Measurements from ENCODE around the gene FAM227B.

Gene FAM227B

DNA sequence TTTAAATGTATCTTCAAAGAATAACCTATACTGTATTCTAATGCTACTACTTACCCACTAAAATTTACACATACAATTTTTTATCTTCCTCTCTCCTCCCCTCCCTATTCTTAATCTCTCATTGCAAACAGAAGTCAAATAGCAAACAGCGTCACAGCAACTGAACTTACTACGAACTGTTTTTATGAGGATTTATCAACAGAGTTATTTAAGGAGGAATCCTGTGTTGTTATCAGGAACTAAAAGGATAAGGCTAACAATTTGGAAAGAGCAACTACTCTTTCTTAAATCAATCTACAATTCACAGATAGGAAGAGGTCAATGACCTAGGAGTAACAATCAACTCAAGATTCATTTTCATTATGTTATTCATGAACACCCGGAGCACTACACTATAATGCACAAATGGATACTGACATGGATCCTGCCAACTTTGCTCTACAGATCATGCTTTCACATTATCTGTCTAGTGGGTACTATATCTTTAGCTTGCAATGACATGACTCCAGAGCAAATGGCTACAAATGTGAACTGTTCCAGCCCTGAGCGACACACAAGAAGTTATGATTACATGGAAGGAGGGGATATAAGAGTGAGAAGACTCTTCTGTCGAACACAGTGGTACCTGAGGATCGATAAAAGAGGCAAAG is 196.6 kb downstream of the FAM227B start:
- TF ChIP-seq, protein P1, sequence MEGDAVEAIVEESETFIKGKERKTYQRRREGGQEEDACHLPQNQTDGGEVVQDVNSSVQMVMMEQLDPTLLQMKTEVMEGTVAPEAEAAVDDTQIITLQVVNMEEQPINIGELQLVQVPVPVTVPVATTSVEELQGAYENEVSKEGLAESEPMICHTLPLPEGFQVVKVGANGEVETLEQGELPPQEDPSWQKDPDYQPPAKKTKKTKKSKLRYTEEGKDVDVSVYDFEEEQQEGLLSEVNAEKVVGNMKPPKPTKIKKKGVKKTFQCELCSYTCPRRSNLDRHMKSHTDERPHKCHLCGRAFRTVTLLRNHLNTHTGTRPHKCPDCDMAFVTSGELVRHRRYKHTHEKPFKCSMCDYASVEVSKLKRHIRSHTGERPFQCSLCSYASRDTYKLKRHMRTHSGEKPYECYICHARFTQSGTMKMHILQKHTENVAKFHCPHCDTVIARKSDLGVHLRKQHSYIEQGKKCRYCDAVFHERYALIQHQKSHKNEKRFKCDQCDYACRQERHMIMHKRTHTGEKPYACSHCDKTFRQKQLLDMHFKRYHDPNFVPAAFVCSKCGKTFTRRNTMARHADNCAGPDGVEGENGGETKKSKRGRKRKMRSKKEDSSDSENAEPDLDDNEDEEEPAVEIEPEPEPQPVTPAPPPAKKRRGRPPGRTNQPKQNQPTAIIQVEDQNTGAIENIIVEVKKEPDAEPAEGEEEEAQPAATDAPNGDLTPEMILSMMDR (IDR thresholded peaks at IDR 0.05; ENCODE audit: low read depth, low read length) = no peak
- peak overlapping the region; percentile 87 for H3K4me3 ChIP-seq (ENCODE audit: low read depth, low read length)

DNA sequence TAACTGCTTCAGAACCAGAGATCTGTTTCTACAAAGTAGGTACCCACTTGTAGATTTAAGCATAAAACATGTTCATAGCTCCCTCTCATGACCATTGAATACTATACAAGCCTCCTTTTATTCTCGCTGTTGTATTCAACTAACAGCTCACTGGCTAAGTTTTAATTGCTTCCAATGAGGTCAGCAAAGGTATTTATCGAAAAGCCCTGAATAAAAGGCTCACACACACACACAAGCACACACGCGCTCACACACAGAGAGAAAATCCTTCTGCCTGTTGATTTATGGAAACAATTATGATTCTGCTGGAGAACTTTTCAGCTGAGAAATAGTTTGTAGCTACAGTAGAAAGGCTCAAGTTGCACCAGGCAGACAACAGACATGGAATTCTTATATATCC is 197.6 kb downstream of the FAM227B start, which contains the start of gene FGF7:
TSS of gene FGF7 (plus strand) at position 222 of the 400 bp plus-strand sequence. CDS start 1,056 bp downstream, outside the sequence.
- peak within 1 kb of the TSS; percentile 87 for H3K4me3 ChIP-seq (ENCODE audit: low read depth, low read length)
- TF ChIP-seq, protein P1 (IDR thresholded peaks at IDR 0.05; ENCODE audit: low read depth, low read length) = 0 out of 2 replicates have a peak, but pooled peaks have one; percentile 12

DNA sequence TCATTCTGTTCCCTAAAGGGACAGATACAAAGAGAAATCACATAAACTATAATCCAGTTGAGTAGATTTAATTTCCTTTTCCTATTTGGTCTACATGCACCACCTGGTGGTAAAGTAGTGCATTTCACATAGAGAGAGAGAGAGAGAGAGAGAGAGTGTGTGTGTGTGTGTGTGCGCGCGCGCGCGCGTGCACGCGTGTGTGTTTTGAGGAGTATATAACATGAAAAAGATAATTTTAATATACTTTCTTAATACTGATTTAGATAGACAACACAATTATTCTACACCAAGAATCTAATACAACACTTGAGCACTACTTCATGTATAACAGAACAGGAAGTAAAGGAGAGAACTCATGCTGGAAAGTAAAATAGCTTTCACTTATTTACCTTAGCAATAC is 198.6 kb downstream of the FAM227B start:
- no peak overlapping the region for H3K4me3 ChIP-seq (ENCODE audit: low read depth, low read length)
- TF ChIP-seq, protein P1 (IDR thresholded peaks at IDR 0.05; ENCODE audit: low read depth, low read length) = peak; percentile 87

DNA sequence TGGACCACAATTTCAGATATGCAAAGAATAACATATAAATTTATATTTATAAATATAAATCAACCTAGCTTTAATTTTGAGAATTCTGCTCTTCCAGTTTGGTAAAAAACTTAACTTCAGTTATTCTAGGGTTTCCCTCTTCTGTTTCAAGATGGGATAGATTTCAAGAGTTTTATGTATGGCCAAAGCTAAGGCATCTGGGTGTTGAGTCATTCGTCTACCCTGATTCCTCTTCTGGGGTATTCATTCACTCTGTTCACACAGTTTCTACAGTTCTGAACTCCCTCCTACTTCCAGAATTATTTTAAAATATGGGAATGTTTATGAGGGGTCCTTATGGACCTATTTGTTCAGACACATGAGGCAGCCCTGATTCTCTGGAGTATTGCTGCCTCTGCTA is 201.8 kb downstream of the FAM227B start:
- H3K4me3 ChIP-seq (ENCODE audit: low read depth, low read length) = no peak overlapping the region
- TF ChIP-seq, protein P1 (IDR thresholded peaks at IDR 0.05; ENCODE audit: low read depth, low read length) = no peak

DNA sequence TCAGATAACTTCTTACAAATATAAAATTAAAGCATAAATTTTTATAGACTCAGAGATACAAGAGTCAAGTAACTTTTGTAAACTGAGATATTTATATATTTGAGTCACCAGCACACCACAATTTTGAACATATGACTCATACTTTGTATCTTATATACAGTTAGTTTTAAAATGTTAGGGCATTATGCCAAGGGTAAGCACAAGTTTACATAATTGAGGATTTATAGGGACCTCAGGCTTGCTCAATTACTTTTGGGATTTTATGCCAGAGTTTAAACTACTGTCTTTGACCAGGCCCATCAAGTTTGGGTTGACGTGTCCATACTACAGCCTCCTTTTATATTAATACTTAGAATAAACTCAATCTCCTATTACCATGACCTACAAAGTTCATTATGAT is 205.0 kb downstream of the FAM227B start:
- H3K4me3 ChIP-seq (ENCODE audit: low read depth, low read length) = no peak overlapping the region
- TF ChIP-seq, protein P1 (IDR thresholded peaks at IDR 0.05; ENCODE audit: low read depth, low read length) = no peak

DNA sequence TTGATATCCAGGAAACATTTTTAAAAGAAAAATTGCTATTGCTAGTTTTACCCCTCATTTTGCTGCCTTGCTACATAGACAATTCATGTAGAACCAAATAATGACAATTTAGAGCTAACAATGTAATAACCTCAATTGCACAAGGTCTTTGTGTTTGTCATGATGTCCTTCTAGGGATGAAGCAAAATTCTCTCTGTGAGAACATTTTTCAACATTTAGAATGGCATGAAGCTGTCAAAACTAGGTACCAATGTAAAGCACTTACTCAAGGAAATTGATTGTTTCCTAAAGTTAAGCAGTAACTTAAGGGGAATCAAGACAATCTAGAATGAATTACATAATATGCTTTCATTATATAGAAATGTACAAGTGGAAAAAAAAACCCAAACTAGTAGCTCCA is 205.5 kb downstream of the FAM227B start:
- H3K4me3 ChIP-seq (ENCODE audit: low read depth, low read length) = no peak overlapping the region
- TF ChIP-seq, protein P1 (IDR thresholded peaks at IDR 0.05; ENCODE audit: low read depth, low read length) = no peak

DNA sequence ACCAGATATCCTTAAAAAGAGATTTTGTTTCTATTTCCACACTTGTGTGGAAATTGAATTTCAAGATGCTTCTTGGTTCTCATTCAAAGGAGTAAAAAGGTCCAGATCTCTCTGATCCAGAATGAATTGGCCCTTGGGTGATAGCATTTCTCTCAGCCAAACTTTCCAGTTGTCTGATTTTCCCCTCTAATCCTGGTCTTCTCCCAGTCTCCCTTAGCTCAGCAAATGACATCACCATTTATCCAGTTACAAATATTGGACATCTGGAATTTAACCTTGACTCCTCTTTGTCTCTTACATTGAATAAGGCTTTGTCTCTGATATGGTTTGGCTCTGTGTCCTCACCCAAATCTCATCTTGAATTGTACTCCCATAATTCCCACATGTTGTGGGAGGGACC is 207.8 kb downstream of the FAM227B start:
- TF ChIP-seq, protein P1 (IDR thresholded peaks at IDR 0.05; ENCODE audit: low read depth, low read length) = no peak
- no peak overlapping the region for H3K4me3 ChIP-seq (ENCODE audit: low read depth, low read length)

Data from WI38 (cell line).